H1 (cell line): ENCODE results near the gene ASCC1. TPM values are rescaled to one million over a fixed set of nuclear protein-coding genes. Genes with fewer than 3 reads are reported as not detected.

ENCODE experiments used
- CTCF ChIA-PET: fragments of 300-600 bp; sonication (Branson Sonifier 250); formaldehyde crosslinking; loops from one replicate; lab custom pipeline; 2021; ENCODE audit not compliant: partially characterized antibody; lab: Charles Lee
- POLR2A ChIA-PET: fragments of 300-600 bp; sonication (Branson Sonifier 250); formaldehyde crosslinking; loops from one replicate; lab custom pipeline; 2021; ENCODE audit warnings: inconsistent platforms; ENCODE audit not compliant: partially characterized antibody; lab: Charles Lee
- DNase-seq, 2 experiments: peaks; one replicate each; pipeline versions ENCODE4 v3.0.0 to v3.0.0-alpha.2; 2010 to 2022; ENCODE audit warnings: low spot score in 2 of 2, low read depth in 1 of 2, mixed read lengths in 1 of 2
- FAIRE-seq: peaks from 2 replicates; lab custom pipeline; 2011; peaks lifted over from hg19 to GRCh38; lab: Jason Lieb, UNC
- H2AFZ ChIP-seq: 2 replicates; pipeline ENCODE4 v1.8.1; 2012; ENCODE audit warnings: low read length, inconsistent platforms
- H2AK5ac ChIP-seq: 2 replicates; pipeline ENCODE4 v1.6.1; 2013; ENCODE audit warnings: low read depth, low read length
- H2BK120ac ChIP-seq: replicated peaks from 2 replicates; pipeline ENCODE3; 2013; ENCODE audit warnings: low read depth, low read length, inconsistent platforms
- H2BK12ac ChIP-seq: 2 replicates; pipeline ENCODE4 v1.6.1; 2013; ENCODE audit warnings: low read depth, low read length
- H2BK15ac ChIP-seq: 2 replicates; pipeline ENCODE4 v1.6.1; 2013; ENCODE audit warnings: low read length
- H2BK20ac ChIP-seq: 2 replicates; pipeline ENCODE4 v1.6.1; 2013; ENCODE audit warnings: low read length
- H2BK5ac ChIP-seq: 2 replicates; pipeline ENCODE4 v1.6.1; 2013; ENCODE audit warnings: low read depth, low read length
- H3K14ac ChIP-seq: 2 replicates; pipeline ENCODE4 v1.6.1; 2013; ENCODE audit warnings: inconsistent platforms; ENCODE audit not compliant: insufficient read length
- H3K18ac ChIP-seq: 2 replicates; pipeline ENCODE4 v1.6.1; 2013; ENCODE audit warnings: low read length; ENCODE audit errors: extremely low read depth
- H3K23ac ChIP-seq: 2 replicates; pipeline ENCODE4 v1.6.1; 2013; ENCODE audit warnings: inconsistent platforms; ENCODE audit not compliant: insufficient read length
- H3K23me2 ChIP-seq: 2 replicates; pipeline ENCODE4 v1.6.1; 2013; ENCODE audit warnings: low read depth, low read length
- H3K27ac ChIP-seq: 2 replicates; pipeline ENCODE4 v1.6.1; 2011; ENCODE audit warnings: low read depth, low read length, inconsistent platforms
- H3K27me3 ChIP-seq, 4 experiments: replicated peaks in 1 of 4; 1 replicate in 1 of 4; 2 replicates in 3 of 4; pipeline versions ENCODE4 v1.6.1 to v1.8.1; 2011 to 2013; ENCODE audit warnings: low read length in 3 of 4, mild to moderate bottlenecking in 3 of 4, inconsistent platforms in 2 of 4, mixed read lengths in 2 of 4, moderate library complexity in 1 of 4; ENCODE audit not compliant: control insufficient read depth in 3 of 4, insufficient read depth in 3 of 4; ENCODE audit errors: extremely low read depth in 1 of 4
- H3K36me3 ChIP-seq, 4 experiments: 2 replicates each; pipeline versions ENCODE4 v1.6.1 to v1.8.1; 2011 to 2013; ENCODE audit warnings: mild to moderate bottlenecking in 4 of 4, low read length in 3 of 4, moderate library complexity in 2 of 4, control low read depth in 1 of 4, inconsistent platforms in 1 of 4; ENCODE audit not compliant: insufficient read depth in 4 of 4, control insufficient read depth in 2 of 4
- H3K4ac ChIP-seq: replicated peaks from 2 replicates; pipeline ENCODE3; 2013; ENCODE audit warnings: low read length, low read depth, mixed read lengths, inconsistent platforms; ENCODE audit not compliant: insufficient read length
- H3K4me1 ChIP-seq, 4 experiments: replicated peaks in 1 of 4; 1 replicate in 1 of 4; 2 replicates in 3 of 4; pipeline versions ENCODE4 v1.6.1 to v1.8.1; 2011 to 2013; ENCODE audit warnings: low read length in 3 of 4, inconsistent platforms in 2 of 4, mixed read lengths in 1 of 4; ENCODE audit not compliant: insufficient read depth in 4 of 4, control insufficient read depth in 3 of 4
- H3K4me2 ChIP-seq, 2 experiments: 2 replicates each; pipeline versions ENCODE4 v1.6.1 to v1.8.1; 2011 to 2013; ENCODE audit warnings: low read depth in 2 of 2, low read length in 2 of 2, control low read depth in 1 of 2, inconsistent platforms in 1 of 2, mild to moderate bottlenecking in 1 of 2; ENCODE audit not compliant: insufficient read depth in 1 of 2
- H3K4me3 ChIP-seq, 4 experiments: fragments of 200-600, 300-600 bp in 1 of 4; sonication (generic), shearing (Covaris generic), sonication (Bioruptor Twin) in 1 of 4; 2 replicates each; pipeline versions ENCODE4 v1.5.1 to v1.8.1; 2011 to 2016; ENCODE audit warnings: low read length in 4 of 4, low read depth in 3 of 4, control low read depth in 2 of 4, inconsistent platforms in 2 of 4, mild to moderate bottlenecking in 2 of 4, mixed read lengths in 1 of 4, moderate library complexity in 1 of 4; ENCODE audit not compliant: insufficient read depth in 2 of 4; ENCODE audit errors: extremely low read depth in 1 of 4
- H3K56ac ChIP-seq: replicated peaks from 2 replicates; pipeline ENCODE3; 2013; ENCODE audit warnings: low read depth, mild to moderate bottlenecking, mixed read lengths, low read length, inconsistent platforms; ENCODE audit not compliant: insufficient read length
- H3K79me1 ChIP-seq: 2 replicates; pipeline ENCODE4 v1.6.1; 2013; ENCODE audit warnings: low read depth, low read length, control low read depth
- H3K79me2 ChIP-seq, 2 experiments: 2 replicates each; pipeline versions ENCODE4 v1.6.1 to v1.8.1; 2012 to 2013; ENCODE audit warnings: low read length in 2 of 2, mild to moderate bottlenecking in 2 of 2, inconsistent platforms in 1 of 2; ENCODE audit not compliant: insufficient read depth in 2 of 2, control insufficient read depth in 1 of 2
- H3K9ac ChIP-seq, 4 experiments: replicated peaks in 1 of 4; 1 replicate in 1 of 4; 2 replicates in 3 of 4; pipeline versions ENCODE4 v1.6.1 to v1.8.1; 2011 to 2013; ENCODE audit warnings: low read depth in 3 of 4, low read length in 3 of 4, control low read depth in 2 of 4, mild to moderate bottlenecking in 2 of 4, moderate library complexity in 2 of 4, inconsistent platforms in 1 of 4; ENCODE audit errors: extremely low read depth in 1 of 4
- H3K9me3 ChIP-seq, 2 experiments: 2 replicates each; pipeline versions ENCODE4 v1.6.1 to v1.8.1; 2012 to 2013; ENCODE audit warnings: mild to moderate bottlenecking in 2 of 2, moderate library complexity in 2 of 2, control low read depth in 1 of 2, inconsistent platforms in 1 of 2, low read depth in 1 of 2, low read length in 1 of 2, mixed read lengths in 1 of 2; ENCODE audit not compliant: insufficient read depth in 2 of 2
- H4K20me1 ChIP-seq, 2 experiments: replicated peaks in 1 of 2; 2 replicates each; pipeline versions ENCODE3 to v1.8.1; 2011 to 2013; ENCODE audit warnings: inconsistent platforms in 2 of 2, low read length in 2 of 2, mild to moderate bottlenecking in 1 of 2; ENCODE audit not compliant: insufficient read depth in 2 of 2, control insufficient read depth in 1 of 2
- H4K5ac ChIP-seq: 2 replicates; pipeline ENCODE4 v1.6.1; 2013; ENCODE audit warnings: low read length, low read depth, mixed read lengths, inconsistent platforms; ENCODE audit not compliant: insufficient read length
- H4K8ac ChIP-seq: 2 replicates; pipeline ENCODE4 v1.8.0; 2013; ENCODE audit warnings: mild to moderate bottlenecking, moderate library complexity, low read length, inconsistent platforms; ENCODE audit not compliant: insufficient read depth; ENCODE audit errors: extremely low read depth
- H4K91ac ChIP-seq: replicated peaks from 2 replicates; pipeline ENCODE3; 2013; ENCODE audit warnings: low read length, mixed read lengths, inconsistent platforms; ENCODE audit not compliant: insufficient read length
- ASH2L ChIP-seq: fragments of 200-600, 300-600 bp; sonication (generic); IDR thresholded peaks from one replicate; pipeline ENCODE4 v1.7.1; 2017; ENCODE audit warnings: low read length
- EGR1 ChIP-seq: IDR thresholded peaks from 2 replicates; pipeline ENCODE4 v1.6.1; 2011; ENCODE audit warnings: low read depth, low read length, borderline replicate concordance
- GTF2F1 ChIP-seq: IDR thresholded peaks from 2 replicates; pipeline ENCODE4 v1.6.1; 2012; ENCODE audit warnings: low read depth, low read length, improper control_type of control experiment, borderline replicate concordance
- HDAC6 ChIP-seq: IDR thresholded peaks from one replicate; pipeline ENCODE4 v1.7.1; 2012; ENCODE audit warnings: low read depth, mild to moderate bottlenecking, inconsistent platforms, low read length, moderate library complexity
- KDM4A ChIP-seq: IDR thresholded peaks from one replicate; pipeline ENCODE4 v1.7.1; 2012; ENCODE audit warnings: low read depth, mild to moderate bottlenecking, moderate library complexity, low read length, inconsistent platforms; ENCODE audit not compliant: severe bottlenecking
- POLR2AphosphoS5 ChIP-seq: IDR thresholded peaks from 2 replicates; pipeline ENCODE4 v1.6.1; 2011; ENCODE audit warnings: low read depth, low read length
- TBP ChIP-seq: IDR thresholded peaks from 2 replicates; pipeline ENCODE4 v1.6.1; 2011; ENCODE audit warnings: low read depth, low read length, improper control_type of control experiment
- ZNF274 ChIP-seq: IDR thresholded peaks from 2 replicates; pipeline ENCODE4 v1.7.0; 2012; ENCODE audit warnings: low read length, borderline replicate concordance; ENCODE audit errors: extremely low read depth
- WGBS, 2 experiments: shearing (Covaris generic) in 1 of 2; methylation state at CpG; one replicate each; pipeline versions ENCODE4 v1.1.6 to v1.1.7; 2013 to 2015; ENCODE audit warnings: low lambda C conversion rate in 2 of 2, mixed read lengths in 2 of 2, inconsistent platforms in 1 of 2, low coverage in 1 of 2, missing lambda C conversion rate in 1 of 2; ENCODE audit not compliant: insufficient replicate concordance in 2 of 2, insufficient coverage in 1 of 2, insufficient read length in 1 of 2; ENCODE audit errors: extremely low coverage in 1 of 2, missing lambda C conversion rate in 1 of 2; 5-methylcytosine and 5-hydroxymethylcytosine counted together
- polyA plus RNA-seq, 7 experiments: library from polyadenylated mRNA; depleted of rRNA in 3 of 7; stranded (reverse) in 5 of 7; unstranded in 2 of 7; fragments of >200 nt in 5 of 7; fragments of 200-250 nt in 2 of 7; gene quantifications; 1 replicate in 5 of 7; 2 replicates in 1 of 7; 4 replicates in 1 of 7; pipeline versions ENCODE4 v1.2.1 to v1.2.3, GENCODE V29; 2011 to 2013; ENCODE audit warnings: missing spikeins in 2 of 7, mixed read lengths in 2 of 7
- total RNA-seq: library from RNA; stranded (reverse); fragmentation: NEBNext Ultra II Directional; extraction: Animal tissue kit (Norgen Biotek cat#: 25700); gene quantifications from 2 replicates; pipeline ENCODE4 v1.2.1, GENCODE V29; 2021

The ASCC1 gene
- total and polyA plus RNA-seq, 2 of the 8 experiments (the other 6 are each of a cell fraction or from before 2014, with no cell fraction given) = 25.6 to 35.8 TPM

- Histone ChIP-seq H2BK20ac (no peak overlapping the region), H3K9ac (no peak overlapping the region), H3K79me1 (no peaks in the 10 kb centered on the region), H3K4ac (no peak overlapping the region), H2BK5ac (no peak overlapping the region), H4K5ac (no peak overlapping the region), H4K20me1 (no peaks in the 10 kb centered on the region), H3K23ac (no peak overlapping the region), H4K91ac (no peak overlapping the region), H3K23me2 (no peaks in the 10 kb centered on the region), H3K56ac (no peak overlapping the region), H4K8ac (no peak overlapping the region), H3K27ac (no peak overlapping the region), H3K14ac (no peak overlapping the region), H2AFZ (no peak overlapping the region), H3K36me3 (peaks cover 15 to 28% (median 21%) of the 10 kb centered on the region in 4 experiments), H3K18ac (no peak overlapping the region), H2BK12ac (no peak overlapping the region), H3K4me2 (no peak overlapping the region), H3K79me2 (no peaks in the 10 kb centered on the region; a peak in 1 of 4 replicates), H3K27me3 (no peaks in the 10 kb centered on the region), H3K9me3 (no peaks in the 10 kb centered on the region), H2AK5ac (no peak overlapping the region), H2BK120ac (no peak overlapping the region), H3K4me3 (no peak overlapping the region), H3K4me1 (no peaks in the 10 kb centered on the region), H2BK15ac (no peak overlapping the region)
- CTCF ChIA-PET = interaction anchor here (1.0 to 4.1 kb wide), 5 partner anchors 16 to 101 kb away, joined by 3 to 18 read pairs (median 5); no protein-coding TSS in a partner anchor
- FAIRE-seq = no peak
- TF ChIP-seq TBP (no peak), ASH2L (no peak), KDM4A (no peak), POLR2AphosphoS5 (no peak), HDAC6 (no peak), ZNF274 (no peak), EGR1 (no peak), GTF2F1 (no peak)
- WGBS, 2 experiments = 89% methylated on average over 6 of the region's 6 CpGs; no CpG with 5 or more reads in 1 of the 2 experiments
- POLR2A ChIA-PET = interaction anchor here (0.8 to 4.5 kb wide), 10 partner anchors 8 to 97 kb away, joined by 3 to 35 read pairs (median 6); no protein-coding TSS in a partner anchor
- no peak for DNase-seq
Measured at GRCh38 chr10:72235544-72236279, 19.6 kb upstream of the ASCC1 start.
